ENCODE results near the gene SIN3A.

The SIN3A gene

DNA sequence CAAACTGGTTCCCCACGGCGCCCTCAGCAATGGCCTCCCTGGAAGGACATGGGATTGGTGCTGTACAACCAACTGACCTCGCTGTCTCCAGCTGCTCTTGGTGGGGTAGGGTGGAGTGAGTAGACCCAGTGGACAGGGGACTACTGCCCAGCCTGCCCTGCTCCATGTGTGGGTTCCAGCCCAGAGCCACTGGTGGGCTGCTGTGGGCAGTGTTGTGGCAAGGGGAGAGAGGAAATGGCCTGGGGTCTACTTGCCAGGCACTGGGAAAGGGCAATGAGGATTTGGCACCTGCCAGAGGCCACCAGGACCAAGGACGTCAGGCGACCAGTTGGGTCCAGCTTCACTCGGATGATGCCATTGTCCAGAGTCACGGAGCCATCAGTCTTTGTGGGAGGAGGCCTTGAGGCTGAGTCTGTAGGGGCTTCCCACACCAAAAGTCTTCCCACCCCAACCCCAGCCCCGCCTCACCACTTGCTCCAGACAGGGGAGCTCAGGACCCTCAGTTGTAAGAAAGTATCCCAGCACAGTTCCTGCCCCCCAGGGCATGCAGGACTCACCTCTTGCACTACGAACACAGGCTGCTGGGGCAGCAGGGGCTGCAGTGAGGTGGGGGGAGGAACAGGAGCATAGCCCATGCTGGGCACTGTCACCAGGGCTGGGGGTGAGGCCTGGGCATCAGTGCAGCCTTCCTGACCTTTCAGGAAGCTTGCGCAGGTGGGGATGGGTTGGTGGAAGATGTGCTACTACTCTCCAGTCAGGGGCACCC, 92.5 kb downstream of the SIN3A start:
- Histone ChIP-seq H3K9ac (no peak overlapping the region), H3K27me3 (ENCODE audit: insufficient read depth, low read depth) (no peaks in the 10 kb centered on the region), H3K27ac (no peak overlapping the region), H4K20me1 (ENCODE audit: insufficient read depth) (no peaks in the 10 kb centered on the region), H3K4me2 (no peak overlapping the region), H3K4me1 (ENCODE audit: low read depth, poor library complexity, severe bottlenecking) (no peaks in the 10 kb centered on the region), H3K36me3 (ENCODE audit: insufficient read depth) (no peaks in the 10 kb centered on the region), H3K4me3 (IDR thresholded peaks at IDR 0.05; ENCODE audit: insufficient read depth, low read depth, low read length) (no peak overlapping the region), H2AFZ (ENCODE audit: low read depth) (no peak overlapping the region), H3K79me2 (ENCODE audit: insufficient read depth, low read depth) (no peaks in the 10 kb centered on the region)
- TF ChIP-seq, protein P1, sequence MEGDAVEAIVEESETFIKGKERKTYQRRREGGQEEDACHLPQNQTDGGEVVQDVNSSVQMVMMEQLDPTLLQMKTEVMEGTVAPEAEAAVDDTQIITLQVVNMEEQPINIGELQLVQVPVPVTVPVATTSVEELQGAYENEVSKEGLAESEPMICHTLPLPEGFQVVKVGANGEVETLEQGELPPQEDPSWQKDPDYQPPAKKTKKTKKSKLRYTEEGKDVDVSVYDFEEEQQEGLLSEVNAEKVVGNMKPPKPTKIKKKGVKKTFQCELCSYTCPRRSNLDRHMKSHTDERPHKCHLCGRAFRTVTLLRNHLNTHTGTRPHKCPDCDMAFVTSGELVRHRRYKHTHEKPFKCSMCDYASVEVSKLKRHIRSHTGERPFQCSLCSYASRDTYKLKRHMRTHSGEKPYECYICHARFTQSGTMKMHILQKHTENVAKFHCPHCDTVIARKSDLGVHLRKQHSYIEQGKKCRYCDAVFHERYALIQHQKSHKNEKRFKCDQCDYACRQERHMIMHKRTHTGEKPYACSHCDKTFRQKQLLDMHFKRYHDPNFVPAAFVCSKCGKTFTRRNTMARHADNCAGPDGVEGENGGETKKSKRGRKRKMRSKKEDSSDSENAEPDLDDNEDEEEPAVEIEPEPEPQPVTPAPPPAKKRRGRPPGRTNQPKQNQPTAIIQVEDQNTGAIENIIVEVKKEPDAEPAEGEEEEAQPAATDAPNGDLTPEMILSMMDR (conservative IDR thresholded peaks at IDR 0.05; ENCODE audit: low read depth, low read length): no peak

DNA sequence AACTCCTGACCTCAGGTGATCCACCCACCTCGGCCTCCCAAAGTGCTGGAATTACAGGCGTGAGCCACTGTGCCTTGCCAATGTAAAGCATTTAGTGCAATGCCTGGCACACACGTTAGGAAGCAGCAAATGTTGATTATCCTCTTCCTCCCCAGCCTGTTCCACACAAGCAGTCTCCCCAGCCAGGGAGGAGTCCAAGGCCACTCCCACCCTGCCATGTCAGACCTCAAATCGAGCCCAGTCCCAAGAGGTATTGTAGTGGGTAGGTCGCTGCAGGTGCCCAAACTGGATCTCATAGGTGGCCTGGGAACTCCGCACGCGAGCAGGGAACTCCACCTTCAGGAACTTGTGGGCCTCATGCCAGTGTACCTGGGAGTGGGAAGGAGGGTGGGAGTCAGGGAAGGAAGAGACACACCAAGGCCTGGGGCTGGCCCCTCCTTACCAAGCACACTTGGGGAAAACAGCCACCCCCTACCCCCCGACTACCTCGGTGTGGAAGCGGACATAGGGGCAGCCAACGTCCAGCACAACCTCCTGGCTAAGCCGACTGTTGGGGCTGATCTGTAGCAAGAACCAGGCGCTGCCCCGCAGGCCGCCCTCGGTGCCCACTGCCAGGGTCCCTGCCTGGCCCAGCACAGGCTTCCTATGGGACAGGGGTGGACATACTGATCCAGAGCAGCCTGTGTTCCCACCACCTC, 93.4 kb downstream of the SIN3A start:
- H3K4me3 ChIP-seq (IDR thresholded peaks at IDR 0.05; ENCODE audit: insufficient read depth, low read depth, low read length): no peak overlapping the region
- no peak overlapping the region for H3K4me2 ChIP-seq
- no peaks in the 10 kb centered on the region for H3K4me1 ChIP-seq (ENCODE audit: low read depth, poor library complexity, severe bottlenecking)
- H3K9ac ChIP-seq: no peak overlapping the region
- H3K27ac ChIP-seq: no peak overlapping the region
- TF ChIP-seq, protein P1 (conservative IDR thresholded peaks at IDR 0.05; ENCODE audit: low read depth, low read length): no peak
- H4K20me1 ChIP-seq (ENCODE audit: insufficient read depth): no peaks in the 10 kb centered on the region
- H2AFZ ChIP-seq (ENCODE audit: low read depth): no peak overlapping the region
- H3K27me3 ChIP-seq (ENCODE audit: insufficient read depth, low read depth): no peaks in the 10 kb centered on the region
- no peaks in the 10 kb centered on the region for H3K36me3 ChIP-seq (ENCODE audit: insufficient read depth)
- H3K79me2 ChIP-seq (ENCODE audit: insufficient read depth, low read depth): no peaks in the 10 kb centered on the region

DNA sequence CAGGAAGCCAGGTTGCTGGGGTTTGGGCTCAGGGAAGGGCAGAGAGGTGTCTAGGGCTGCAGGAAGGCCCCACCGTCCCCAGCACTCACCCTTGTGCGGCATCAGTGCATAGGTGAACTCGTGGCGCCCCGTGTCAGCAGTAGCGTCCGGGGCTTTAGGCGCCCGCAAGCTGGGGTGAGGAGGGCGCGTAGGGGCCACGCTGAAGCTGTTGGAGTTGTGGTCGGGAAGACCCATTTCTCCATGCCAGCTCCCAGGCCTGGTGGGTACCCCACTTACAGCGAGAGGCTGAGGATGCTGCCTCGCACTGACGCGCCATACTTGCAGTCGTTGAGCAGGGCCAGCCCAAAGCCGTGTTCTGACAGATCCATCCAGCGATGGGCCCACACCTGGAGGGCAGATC, 95.0 kb downstream of the SIN3A start:
- Histone ChIP-seq H3K4me1 (ENCODE audit: low read depth, poor library complexity, severe bottlenecking) (no peaks in the 10 kb centered on the region), H4K20me1 (ENCODE audit: insufficient read depth) (no peaks in the 10 kb centered on the region), H2AFZ (ENCODE audit: low read depth) (no peak overlapping the region), H3K9ac (no peak overlapping the region), H3K27ac (no peak overlapping the region), H3K79me2 (ENCODE audit: insufficient read depth, low read depth) (no peaks in the 10 kb centered on the region), H3K4me2 (no peak overlapping the region), H3K36me3 (ENCODE audit: insufficient read depth) (no peaks in the 10 kb centered on the region), H3K27me3 (ENCODE audit: insufficient read depth, low read depth) (no peaks in the 10 kb centered on the region), H3K4me3 (IDR thresholded peaks at IDR 0.05; ENCODE audit: insufficient read depth, low read depth, low read length) (no peak overlapping the region)
- TF ChIP-seq, protein P1 (conservative IDR thresholded peaks at IDR 0.05; ENCODE audit: low read depth, low read length): no peak

DNA sequence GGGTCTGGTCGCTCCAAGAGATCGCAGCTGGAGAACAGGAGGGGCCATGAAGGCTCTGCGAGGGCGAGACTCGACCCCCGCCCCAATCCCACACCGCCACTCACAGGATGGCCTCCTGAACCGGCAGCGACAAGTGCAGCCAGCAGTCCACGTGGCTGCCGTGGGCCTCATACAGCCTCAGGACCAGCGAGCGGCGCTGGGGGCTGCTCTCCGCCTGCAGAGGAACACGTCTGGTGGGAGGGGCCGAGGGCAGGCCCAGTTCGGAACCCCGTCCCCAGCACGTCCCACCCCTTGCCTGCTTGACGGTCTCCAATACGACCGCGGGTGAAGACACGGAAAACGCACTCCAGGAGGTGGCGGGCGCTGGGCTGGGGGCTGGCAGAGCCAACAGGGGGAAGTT, 95.5 kb downstream of the SIN3A start:
- H3K27ac ChIP-seq: no peak overlapping the region
- TF ChIP-seq, protein P1 (conservative IDR thresholded peaks at IDR 0.05; ENCODE audit: low read depth, low read length): no peak
- H3K36me3 ChIP-seq (ENCODE audit: insufficient read depth): no peaks in the 10 kb centered on the region
- H3K9ac ChIP-seq: no peak overlapping the region
- H3K4me1 ChIP-seq (ENCODE audit: low read depth, poor library complexity, severe bottlenecking): no peaks in the 10 kb centered on the region
- H3K4me2 ChIP-seq: no peak overlapping the region
- H3K27me3 ChIP-seq (ENCODE audit: insufficient read depth, low read depth): no peaks in the 10 kb centered on the region
- no peaks in the 10 kb centered on the region for H4K20me1 ChIP-seq (ENCODE audit: insufficient read depth)
- no peaks in the 10 kb centered on the region for H3K79me2 ChIP-seq (ENCODE audit: insufficient read depth, low read depth)
- H2AFZ ChIP-seq (ENCODE audit: low read depth): no peak overlapping the region
- no peak overlapping the region for H3K4me3 ChIP-seq (IDR thresholded peaks at IDR 0.05; ENCODE audit: insufficient read depth, low read depth, low read length)

Data from KMS-11 (cell line).